Testis (tissue), 3 donors: ENCODE data around the gene ARHGAP1. TPM values are rescaled to one million over a fixed set of nuclear protein-coding genes. Genes with fewer than 3 reads are reported as not detected.

Experiments
- DNase-seq: peaks from one replicate; pipeline ENCODE4 v3.0.0-alpha.2; 2019
- H3K27ac ChIP-seq, 2 donors: fragments of 200-600 bp; sonication (generic); one replicate each; pipeline ENCODE4 v1.5.1; 2019
- H3K27me3 ChIP-seq: fragments of 200-600 bp; sonication (generic); one replicate; pipeline ENCODE4 v1.5.1; 2019
- H3K36me3 ChIP-seq: fragments of 200-600 bp; sonication (generic); one replicate; pipeline ENCODE4 v1.5.1; 2017; ENCODE audit warnings: low read depth; ENCODE audit errors: missing control alignments
- H3K4me1 ChIP-seq: fragments of 200-600 bp; sonication (generic); one replicate; pipeline ENCODE4 v1.5.1; 2019
- H3K4me3 ChIP-seq, 2 donors: fragments of 200-600 bp; sonication (generic); one replicate each; pipeline ENCODE4 v1.5.1; 2017 to 2019
- H3K9me3 ChIP-seq: fragments of 200-600 bp; sonication (generic); one replicate; pipeline ENCODE4 v1.5.1; 2017
- CTCF ChIP-seq, 3 experiments: fragments of 450-650 bp in 2 of 3; fragments of 200-600 bp in 1 of 3; sonication (generic) in 1 of 3; IDR thresholded peaks; one replicate each; pipeline ENCODE4 v1.5.1; 2016 to 2019; ENCODE audit warnings: antibody characterized with exemption in 3 of 3, mild to moderate bottlenecking in 2 of 3, moderate library complexity in 1 of 3
- POLR2A ChIP-seq: fragments of 450-650 bp; IDR thresholded peaks from one replicate; pipeline ENCODE4 v1.6.1; 2017; ENCODE audit warnings: antibody characterized with exemption, mild to moderate bottlenecking, moderate library complexity
- WGBS, 2 donors: methylation state at CpG; one replicate each; pipeline ENCODE4 v1.1.5; 2018; 5-methylcytosine and 5-hydroxymethylcytosine counted together
- intact Hi-C: fragments of 100-400 bp; cut with DNase I; formaldehyde crosslinking; loops from one replicate; pipeline ENCODE4 v1.15.1; 2023; ENCODE audit warnings: low total_unique reads
- polyA plus RNA-seq: library from polyadenylated mRNA; stranded (reverse); fragments of 350-450 nt; fragmentation: Illumina TruSeq; extraction: RNeasy Lipid Tissue Mini Kit (QIAGEN cat#74804); gene quantifications from one replicate; pipeline ENCODE4 v1.2.3, GENCODE V29; 2014; ENCODE audit warnings: low read depth, low replicate concordance; ENCODE audit not compliant: insufficient read depth
- total RNA-seq, 2 donors: library from RNA; depleted of rRNA; stranded (reverse); fragments of >200 nt; gene quantifications; one replicate each; pipeline ENCODE4 v1.2.3, GENCODE V29; 2016

Gene ARHGAP1
- total and polyA plus RNA-seq, 3 donors from 2014 or later, result 39.7 to 68.9 (median 50.2) TPM

GRCh38 chr11:46705070-46705688 lies 4.8 kb upstream of the ARHGAP1 start:
- no peak overlapping the region for H3K4me3 ChIP-seq
- TF ChIP-seq POLR2A, result no peak
- TF ChIP-seq CTCF (IDR thresholded peaks at IDR 0.05), result no peak
- no peaks in the 10 kb centered on the region for H3K36me3 ChIP-seq
- H3K27ac ChIP-seq, result no peak overlapping the region
- peaks cover 11% of the 10 kb centered on the region for H3K4me1 ChIP-seq
- 97% methylated on average over 27 to 31 of the region's 31 CpGs for whole genome bisulfite sequencing, 2 donors
- no peak for DNase-seq
- intact Hi-C loops, result no loop called here
- H3K9me3 ChIP-seq, result no peaks in the 10 kb centered on the region
- H3K27me3 ChIP-seq, result no peaks in the 10 kb centered on the region

GRCh38 chr11:46701078-46701654 lies 747 bp upstream of the ARHGAP1 start:
- Histone ChIP-seq H3K27me3 (no peaks in the 10 kb centered on the region), H3K27ac (peak overlapping the region; percentile 80 to 91), H3K4me3 (peak overlapping the region; percentile 77 to 96), H3K36me3 (no peaks in the 10 kb centered on the region), H3K4me1 (peaks cover 45% of the 10 kb centered on the region), H3K9me3 (no peaks in the 10 kb centered on the region)
- 1% methylated on average over 22 to 29 of the region's 29 CpGs for WGBS, 2 donors
- DNase-seq, result no peak
- intact Hi-C loops, result no loop called here
- TF ChIP-seq CTCF (IDR thresholded peaks at IDR 0.05) (no peak), POLR2A (no peak)

GRCh38 chr11:46698597-46698996 lies 1.8 kb downstream of the ARHGAP1 start:
- H3K4me3 ChIP-seq, result no peak overlapping the region
- H3K27me3 ChIP-seq, result no peaks in the 10 kb centered on the region
- H3K27ac ChIP-seq, result no peak overlapping the region
- H3K4me1 ChIP-seq, result peaks cover 52% of the 10 kb centered on the region
- no peak for DNase-seq
- WGBS, 2 donors, result 41 to 50% methylated on average over 1 of the region's 1 CpG
- intact Hi-C loops, result no loop called here
- no peaks in the 10 kb centered on the region for H3K9me3 ChIP-seq
- TF ChIP-seq POLR2A, result no peak
- TF ChIP-seq CTCF (IDR thresholded peaks at IDR 0.05), result no peak
- H3K36me3 ChIP-seq, result no peaks in the 10 kb centered on the region

- DNase-seq, result no peak
- Histone ChIP-seq H3K4me3 (no peak overlapping the region), H3K4me1 (peaks cover 52% of the 10 kb centered on the region), H3K9me3 (no peaks in the 10 kb centered on the region), H3K27ac (no peak overlapping the region), H3K36me3 (no peaks in the 10 kb centered on the region), H3K27me3 (no peaks in the 10 kb centered on the region)
- intact Hi-C loops, result no loop called here
- TF ChIP-seq POLR2A (no peak), CTCF (IDR thresholded peaks at IDR 0.05) (no peak)
- WGBS, 2 donors, result 27 to 50% methylated on average over 2 of the region's 2 CpGs
Observed at GRCh38 chr11:46697723-46698122, 2.7 kb downstream of the ARHGAP1 start.

GRCh38 chr11:46697303-46697702 lies 3.1 kb downstream of the ARHGAP1 start:
- H3K9me3 ChIP-seq, result no peaks in the 10 kb centered on the region
- H3K27me3 ChIP-seq, result no peaks in the 10 kb centered on the region
- no peak overlapping the region for H3K27ac ChIP-seq
- no peak overlapping the region for H3K4me3 ChIP-seq
- DNase-seq, result no peak
- TF ChIP-seq POLR2A, result no peak
- TF ChIP-seq CTCF (IDR thresholded peaks at IDR 0.05), result no peak
- peaks cover 50% of the 10 kb centered on the region for H3K4me1 ChIP-seq
- intact Hi-C loops, result no loop called here
- no peaks in the 10 kb centered on the region for H3K36me3 ChIP-seq
- WGBS, 2 donors, result 55 to 59% methylated on average over 3 of the region's 3 CpGs
